Measurements from ENCODE around the gene GTF2E1. TPM values are rescaled to one million over a fixed set of nuclear protein-coding genes. Genes with fewer than 3 reads are reported as not detected.
"Not testable (repeated sequence)": the region's sequence is repeated elsewhere in the genome, so short reads cannot be mapped to it uniquely, and the experiment has no call there.

Gene GTF2E1
- total and polyA plus RNA-seq, 9 donors, result 8.5 to 11.3 (median 10.4) TPM

DNA sequence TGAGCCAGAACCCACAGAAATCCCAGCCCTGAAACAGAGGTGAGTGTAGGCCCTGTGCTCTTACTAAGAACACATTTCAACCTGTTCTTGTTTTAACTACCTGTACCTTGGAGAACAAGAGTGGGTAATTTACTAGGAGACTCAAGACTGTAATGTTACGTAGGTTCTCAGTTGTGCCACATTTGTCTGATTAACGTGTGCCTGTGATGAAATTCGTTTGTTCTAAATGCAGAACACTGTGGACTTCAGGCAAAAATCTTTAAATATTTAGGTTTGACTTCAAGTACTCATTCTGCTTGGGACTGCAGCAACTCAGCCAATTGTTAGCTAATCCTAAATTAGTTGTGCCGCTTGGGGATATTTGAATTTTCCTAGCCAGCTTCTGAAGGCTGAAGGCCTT is 28.3 kb downstream of the GTF2E1 start:
- Histone ChIP-seq H3K4me3 (ENCODE audit: low read length) (no peak overlapping the region), H3K4me1 (ENCODE audit: control insufficient read depth, insufficient read depth, low read length) (no peaks in the 10 kb centered on the region), H3K9me3 (replicated peaks; ENCODE audit: control insufficient read depth, low read depth, low read length) (no peaks in the 10 kb centered on the region), H3K27me3 (ENCODE audit: control insufficient read depth, insufficient read depth, low read length) (no peaks in the 10 kb centered on the region), H3K36me3 (ENCODE audit: control insufficient read depth, insufficient read depth, low read length) (peaks cover 18% of the 10 kb centered on the region), H3K27ac (ENCODE audit: low read length) (no peak overlapping the region)
- 67% methylated on average over 3 of the region's 4 CpGs for WGBS (ENCODE audit: insufficient coverage)
- DNase-seq, result no peak

GRCh38 chr3:120772081-120772480 is 29.5 kb downstream of the GTF2E1 start:
- Histone ChIP-seq H3K36me3 (ENCODE audit: control insufficient read depth, insufficient read depth, low read length) (peaks cover 21% of the 10 kb centered on the region), H3K9me3 (replicated peaks; ENCODE audit: control insufficient read depth, low read depth, low read length) (no peaks in the 10 kb centered on the region), H3K4me1 (ENCODE audit: control insufficient read depth, insufficient read depth, low read length) (no peaks in the 10 kb centered on the region), H3K27me3 (ENCODE audit: control insufficient read depth, insufficient read depth, low read length) (no peaks in the 10 kb centered on the region), H3K4me3 (ENCODE audit: low read length) (no peak overlapping the region), H3K27ac (ENCODE audit: low read length) (no peak overlapping the region)
- no peak for DNase-seq
- 100% methylated on average over 1 of the region's 2 CpGs for WGBS (ENCODE audit: insufficient coverage)

GRCh38 chr3:120773932-120774331 is 31.4 kb downstream of the GTF2E1 start:
- no peaks in the 10 kb centered on the region for H3K4me1 ChIP-seq (ENCODE audit: control insufficient read depth, insufficient read depth, low read length)
- DNase-seq, result no peak
- H3K4me3 ChIP-seq (ENCODE audit: low read length), result no peak overlapping the region
- peaks cover 21% of the 10 kb centered on the region for H3K36me3 ChIP-seq (ENCODE audit: control insufficient read depth, insufficient read depth, low read length)
- no peak overlapping the region for H3K27ac ChIP-seq (ENCODE audit: low read length)
- no peaks in the 10 kb centered on the region for H3K27me3 ChIP-seq (ENCODE audit: control insufficient read depth, insufficient read depth, low read length)
- H3K9me3 ChIP-seq (replicated peaks; ENCODE audit: control insufficient read depth, low read depth, low read length), result no peaks in the 10 kb centered on the region

DNA sequence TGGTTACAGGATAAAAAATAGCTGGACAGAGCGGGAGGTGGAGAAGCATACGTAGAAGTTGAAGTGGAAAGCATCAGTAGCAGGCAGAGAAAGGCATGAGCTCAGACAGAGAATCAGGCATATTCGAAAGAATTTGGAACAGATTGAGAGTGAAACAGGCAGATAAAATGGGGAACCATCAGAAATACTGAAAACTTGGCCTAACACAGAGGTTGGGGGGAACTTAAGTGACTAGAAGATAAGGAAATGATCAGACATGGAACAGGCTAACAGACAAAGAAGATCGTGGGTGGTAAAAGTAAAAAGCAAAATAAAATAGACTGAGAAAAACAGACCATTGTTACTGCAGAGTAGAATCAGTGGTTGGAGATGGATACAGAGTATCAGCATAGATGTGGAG is 32.9 kb downstream of the GTF2E1 start:
- WGBS (ENCODE audit: insufficient coverage), result 95% methylated on average over 4 of the region's 4 CpGs
- no peaks in the 10 kb centered on the region for H3K9me3 ChIP-seq (replicated peaks; ENCODE audit: control insufficient read depth, low read depth, low read length)
- no peaks in the 10 kb centered on the region for H3K27me3 ChIP-seq (ENCODE audit: control insufficient read depth, insufficient read depth, low read length)
- peaks cover 21% of the 10 kb centered on the region for H3K36me3 ChIP-seq (ENCODE audit: control insufficient read depth, insufficient read depth, low read length)
- no peaks in the 10 kb centered on the region for H3K4me1 ChIP-seq (ENCODE audit: control insufficient read depth, insufficient read depth, low read length)
- H3K4me3 ChIP-seq (ENCODE audit: low read length), result no peak overlapping the region
- no peak overlapping the region for H3K27ac ChIP-seq (ENCODE audit: low read length)
- DNase-seq, result no peak

GRCh38 chr3:120778776-120779175 is 36.2 kb downstream of the GTF2E1 start:
- Histone ChIP-seq H3K27me3 (ENCODE audit: control insufficient read depth, insufficient read depth, low read length) (no peaks in the 10 kb centered on the region), H3K4me1 (ENCODE audit: control insufficient read depth, insufficient read depth, low read length) (no peaks in the 10 kb centered on the region), H3K9me3 (replicated peaks; ENCODE audit: control insufficient read depth, low read depth, low read length) (no peaks in the 10 kb centered on the region), H3K4me3 (ENCODE audit: low read length) (no peak overlapping the region), H3K36me3 (ENCODE audit: control insufficient read depth, insufficient read depth, low read length) (peaks cover 18% of the 10 kb centered on the region), H3K27ac (ENCODE audit: low read length) (no peak overlapping the region)
- no peak for DNase-seq
- no CpG with 5 or more reads among the region's 3 CpGs for whole genome bisulfite sequencing (ENCODE audit: insufficient coverage)

DNA sequence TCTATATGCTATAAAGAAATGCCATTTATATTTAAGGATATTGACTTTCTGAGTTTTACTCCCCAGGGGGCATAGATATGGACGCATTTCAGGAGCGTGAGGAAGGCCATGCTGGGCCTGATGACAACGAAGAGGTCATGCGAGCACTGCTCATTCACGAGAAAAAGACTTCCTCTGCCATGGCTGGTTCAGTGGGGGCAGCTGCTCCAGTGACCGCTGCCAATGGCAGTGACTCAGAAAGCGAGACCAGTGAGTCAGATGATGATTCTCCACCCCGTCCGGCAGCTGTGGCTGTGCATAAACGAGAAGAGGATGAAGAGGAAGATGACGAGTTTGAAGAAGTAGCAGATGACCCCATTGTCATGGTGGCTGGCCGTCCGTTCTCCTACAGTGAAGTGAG is 38.4 kb downstream of the GTF2E1 start:
- Histone ChIP-seq H3K27ac (ENCODE audit: low read length) (no peak overlapping the region), H3K4me3 (ENCODE audit: low read length) (no peak overlapping the region), H3K4me1 (ENCODE audit: control insufficient read depth, insufficient read depth, low read length) (no peaks in the 10 kb centered on the region), H3K36me3 (ENCODE audit: control insufficient read depth, insufficient read depth, low read length) (peaks cover 11% of the 10 kb centered on the region), H3K27me3 (ENCODE audit: control insufficient read depth, insufficient read depth, low read length) (no peaks in the 10 kb centered on the region), H3K9me3 (replicated peaks; ENCODE audit: control insufficient read depth, low read depth, low read length) (no peaks in the 10 kb centered on the region)
- WGBS (ENCODE audit: insufficient coverage), result 95% methylated on average over 13 of the region's 13 CpGs
- no peak for DNase-seq

GRCh38 chr3:120785832-120786231 is 43.3 kb downstream of the GTF2E1 start:
- not testable (repeated sequence) for H3K27ac ChIP-seq (ENCODE audit: low read length); H3K9me3 ChIP-seq (replicated peaks; ENCODE audit: control insufficient read depth, low read depth, low read length); H3K27me3 ChIP-seq (ENCODE audit: control insufficient read depth, insufficient read depth, low read length); H3K4me3 ChIP-seq (ENCODE audit: low read length); H3K4me1 ChIP-seq (ENCODE audit: control insufficient read depth, insufficient read depth, low read length); H3K36me3 ChIP-seq (ENCODE audit: control insufficient read depth, insufficient read depth, low read length)
- 76% methylated on average over 3 of the region's 5 CpGs for WGBS (ENCODE audit: insufficient coverage)
- DNase-seq, result peak; percentile 7

DNA sequence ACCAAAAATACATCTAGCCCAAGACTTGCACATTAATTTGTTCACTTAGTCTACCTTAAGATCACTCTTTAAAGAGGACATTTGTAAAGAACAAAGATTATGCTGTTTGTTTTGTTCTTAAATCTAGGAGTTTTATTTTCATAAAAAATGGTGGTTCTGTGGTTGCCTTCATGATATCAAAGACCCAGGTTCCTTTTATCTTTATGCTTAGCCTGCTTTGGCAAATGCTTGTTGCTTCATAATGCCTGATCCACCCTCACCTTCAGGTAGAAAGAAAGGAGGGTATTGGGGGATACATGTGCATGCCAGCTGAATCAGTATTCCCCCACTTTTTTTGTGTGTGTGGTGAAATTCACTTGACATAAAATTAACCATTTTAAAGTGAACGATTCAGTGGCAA is 48.5 kb downstream of the GTF2E1 start:
- Histone ChIP-seq H3K27me3 (ENCODE audit: control insufficient read depth, insufficient read depth, low read length) (no peaks in the 10 kb centered on the region), H3K36me3 (ENCODE audit: control insufficient read depth, insufficient read depth, low read length) (no peaks in the 10 kb centered on the region), H3K27ac (ENCODE audit: low read length) (no peak overlapping the region), H3K4me3 (ENCODE audit: low read length) (no peak overlapping the region), H3K9me3 (replicated peaks; ENCODE audit: control insufficient read depth, low read depth, low read length) (no peaks in the 10 kb centered on the region), H3K4me1 (ENCODE audit: control insufficient read depth, insufficient read depth, low read length) (no peaks in the 10 kb centered on the region)
- WGBS (ENCODE audit: insufficient coverage), result no CpG with 5 or more reads among the region's 1 CpG
- no peak for DNase-seq

DNA sequence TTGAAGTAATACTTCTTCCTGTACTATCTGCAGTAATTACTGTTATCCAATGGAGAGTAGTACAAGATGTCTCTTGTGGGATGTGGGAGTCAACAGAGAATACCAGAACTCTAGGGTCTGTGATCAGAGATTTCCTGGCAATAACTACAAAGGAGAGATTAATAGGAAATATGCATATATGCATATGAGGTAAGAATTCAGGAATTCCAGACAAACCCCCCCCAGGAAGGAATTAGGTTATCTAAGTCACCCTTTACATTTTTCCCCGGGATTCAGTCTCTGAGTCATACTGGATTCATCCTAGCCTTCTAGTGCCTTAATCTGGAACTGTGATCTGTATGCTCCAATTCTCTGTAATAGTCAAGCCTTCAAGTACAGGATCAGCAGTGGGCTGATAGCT is 49.4 kb downstream of the GTF2E1 start:
- no peak overlapping the region for H3K4me3 ChIP-seq (ENCODE audit: low read length)
- H3K27ac ChIP-seq (ENCODE audit: low read length), result no peak overlapping the region
- H3K4me1 ChIP-seq (ENCODE audit: control insufficient read depth, insufficient read depth, low read length), result no peaks in the 10 kb centered on the region
- no CpG with 5 or more reads among the region's 1 CpG for WGBS (ENCODE audit: insufficient coverage)
- DNase-seq, result no peak
- H3K36me3 ChIP-seq (ENCODE audit: control insufficient read depth, insufficient read depth, low read length), result no peaks in the 10 kb centered on the region
- no peaks in the 10 kb centered on the region for H3K27me3 ChIP-seq (ENCODE audit: control insufficient read depth, insufficient read depth, low read length)
- no peaks in the 10 kb centered on the region for H3K9me3 ChIP-seq (replicated peaks; ENCODE audit: control insufficient read depth, low read depth, low read length)

DNA sequence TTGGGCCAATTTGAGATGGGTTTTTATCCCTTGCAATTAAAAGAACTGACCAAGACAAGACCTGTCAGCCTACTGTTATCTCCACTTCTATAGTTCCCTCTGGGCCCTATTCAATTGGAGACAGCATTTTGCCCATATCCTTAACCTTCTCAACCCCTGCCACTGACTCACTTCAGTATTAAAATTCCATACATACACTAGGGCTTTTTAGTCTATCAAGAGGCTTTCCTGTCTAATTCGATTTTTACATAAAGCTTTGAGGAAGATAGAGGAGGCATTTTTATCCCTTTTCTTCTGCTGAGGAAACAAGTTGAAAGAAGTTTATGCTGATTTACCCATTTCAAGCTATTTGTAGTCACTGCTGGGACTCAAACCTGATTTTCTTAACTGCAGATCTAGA is 51.1 kb downstream of the GTF2E1 start:
- Histone ChIP-seq H3K27ac (ENCODE audit: low read length) (no peak overlapping the region), H3K4me3 (ENCODE audit: low read length) (no peak overlapping the region)
- whole genome bisulfite sequencing (ENCODE audit: insufficient coverage), result no CpG with 5 or more reads among the region's 1 CpG

GRCh38 chr3:120795017-120795648 is 52.6 kb downstream of the GTF2E1 start:
- Histone ChIP-seq H3K9me3 (replicated peaks; ENCODE audit: control insufficient read depth, low read depth, low read length) (no peaks in the 10 kb centered on the region), H3K36me3 (ENCODE audit: control insufficient read depth, insufficient read depth, low read length) (no peaks in the 10 kb centered on the region), H3K27me3 (ENCODE audit: control insufficient read depth, insufficient read depth, low read length) (no peaks in the 10 kb centered on the region), H3K27ac (ENCODE audit: low read length) (no peak overlapping the region), H3K4me1 (ENCODE audit: control insufficient read depth, insufficient read depth, low read length) (no peaks in the 10 kb centered on the region), H3K4me3 (ENCODE audit: low read length) (no peak overlapping the region)
- DNase-seq, result peak; percentile 56
- no CpG with 5 or more reads among the region's 5 CpGs for WGBS (ENCODE audit: insufficient coverage)

More for the DNA sequence above, 51.1 kb downstream of the GTF2E1 start:
- no peaks in the 10 kb centered on the region for H3K27me3 ChIP-seq (ENCODE audit: control insufficient read depth, insufficient read depth, low read length)
- DNase-seq, result no peak
- H3K9me3 ChIP-seq (replicated peaks; ENCODE audit: control insufficient read depth, low read depth, low read length), result no peaks in the 10 kb centered on the region
- H3K36me3 ChIP-seq (ENCODE audit: control insufficient read depth, insufficient read depth, low read length), result no peaks in the 10 kb centered on the region
- no peaks in the 10 kb centered on the region for H3K4me1 ChIP-seq (ENCODE audit: control insufficient read depth, insufficient read depth, low read length)

All from muscle of leg (tissue), 11 donors.